CD14-positive monocyte (primary cell): Measurements from ENCODE around the gene SLC25A42. TPM values are rescaled to one million over a fixed set of nuclear protein-coding genes. Genes with fewer than 3 reads are reported as not detected.

ENCODE experiments used
- DNase-seq, 3 donors: peaks; one replicate each; pipeline ENCODE4 v3.0.0-alpha.2; 2011 to 2022
- H2AFZ ChIP-seq: 2 replicates; pipeline ENCODE4 v1.6.0; 2012; ENCODE audit warnings: mild to moderate bottlenecking, low read depth, low read length, inconsistent platforms; ENCODE audit not compliant: insufficient read depth, poor library complexity, severe bottlenecking
- H3K27ac ChIP-seq, 2 donors: 1 replicate in 1 of 2; 2 replicates in 1 of 2; pipeline ENCODE4 v1.5.1; 2012 to 2013; ENCODE audit warnings: low read length in 2 of 2, control low read depth in 1 of 2, inconsistent platforms in 1 of 2, low read depth in 1 of 2, mild to moderate bottlenecking in 1 of 2
- H3K27me3 ChIP-seq, 2 donors: one replicate each; pipeline versions ENCODE4 v1.6.0 to v1.6.1; 2011 to 2013; ENCODE audit warnings: low read length in 2 of 2; ENCODE audit not compliant: control insufficient read depth in 2 of 2, insufficient read depth in 2 of 2
- H3K36me3 ChIP-seq, 2 donors: replicated peaks in 1 of 2; 1 replicate in 1 of 2; 2 replicates in 1 of 2; pipeline versions ENCODE4 v1.5.1 to v1.6.1; 2012 to 2013; ENCODE audit warnings: low read length in 2 of 2, control low read depth in 1 of 2, inconsistent platforms in 1 of 2, mild to moderate bottlenecking in 1 of 2; ENCODE audit not compliant: insufficient read depth in 2 of 2, control insufficient read depth in 1 of 2
- H3K4me1 ChIP-seq, 2 donors: 1 replicate in 1 of 2; 2 replicates in 1 of 2; pipeline versions ENCODE4 v1.5.1 to v1.6.1; 2012 to 2013; ENCODE audit warnings: low read length in 2 of 2, control low read depth in 1 of 2, inconsistent platforms in 1 of 2, mild to moderate bottlenecking in 1 of 2, moderate library complexity in 1 of 2; ENCODE audit not compliant: insufficient read depth in 2 of 2, control insufficient read depth in 1 of 2
- H3K4me2 ChIP-seq: replicated peaks from 2 replicates; pipeline ENCODE3; 2012; ENCODE audit warnings: low read length, moderate library complexity, mild to moderate bottlenecking; ENCODE audit not compliant: poor library complexity, severe bottlenecking; ENCODE audit errors: extremely low read depth
- H3K4me3 ChIP-seq, 3 experiments: fragments of 200-600 bp in 1 of 3; sonication (generic) in 1 of 3; replicated peaks in 1 of 3; 1 replicate in 2 of 3; 2 replicates in 1 of 3; pipeline ENCODE4 v1.5.1; 2011 to 2013; ENCODE audit warnings: low read length in 3 of 3, mild to moderate bottlenecking in 3 of 3, control low read depth in 2 of 3, low read depth in 2 of 3, inconsistent platforms in 1 of 3, moderate library complexity in 1 of 3
- H3K79me2 ChIP-seq: 2 replicates; pipeline ENCODE4 v1.6.0; 2012; ENCODE audit warnings: mild to moderate bottlenecking, control low read depth, inconsistent platforms, low read length, moderate library complexity; ENCODE audit not compliant: insufficient read depth
- H3K9ac ChIP-seq: 2 replicates; pipeline ENCODE4 v1.6.0; 2017; ENCODE audit warnings: low read length, mild to moderate bottlenecking; ENCODE audit not compliant: insufficient read depth, poor library complexity, severe bottlenecking
- H3K9me3 ChIP-seq, 2 donors: replicated peaks in 1 of 2; 1 replicate in 1 of 2; 2 replicates in 1 of 2; pipeline versions ENCODE4 v1.5.1 to v1.6.1; 2012 to 2013; ENCODE audit warnings: low read length in 2 of 2, control low read depth in 1 of 2; ENCODE audit not compliant: control insufficient read depth in 1 of 2, insufficient read depth in 1 of 2
- H4K20me1 ChIP-seq: 2 replicates; pipeline ENCODE4 v1.6.0; 2012; ENCODE audit warnings: mild to moderate bottlenecking, low read length, control low read depth, moderate library complexity; ENCODE audit not compliant: insufficient read depth
- H3K27ac Mint-ChIP-seq, 7 donors: one replicate each; pipeline ENCODE4 v1.8.0; 2020; ENCODE audit warnings: mild to moderate bottlenecking in 7 of 7, mixed read lengths in 7 of 7, moderate library complexity in 6 of 7, inconsistent platforms in 2 of 7
- H3K27me3 Mint-ChIP-seq, 3 donors: one replicate each; pipeline ENCODE4 v1.8.0; 2021 to 2022; ENCODE audit warnings: low read depth in 3 of 3, mild to moderate bottlenecking in 3 of 3, mixed read lengths in 3 of 3, moderate library complexity in 3 of 3, inconsistent platforms in 1 of 3
- H3K36me3 Mint-ChIP-seq, 2 donors: one replicate each; pipeline ENCODE4 v1.8.0; 2020; ENCODE audit warnings: mixed read lengths in 2 of 2, inconsistent platforms in 1 of 2, mild to moderate bottlenecking in 1 of 2
- H3K4me1 Mint-ChIP-seq: one replicate; pipeline ENCODE4 v1.8.0; 2020; ENCODE audit warnings: mild to moderate bottlenecking, mixed read lengths
- H3K4me3 Mint-ChIP-seq, 2 donors: one replicate each; pipeline ENCODE4 v1.8.0; 2020; ENCODE audit warnings: mild to moderate bottlenecking in 2 of 2, mixed read lengths in 2 of 2, moderate library complexity in 1 of 2
- H3K9me3 Mint-ChIP-seq, 7 donors: one replicate each; pipeline ENCODE4 v1.8.0; 2020 to 2022; ENCODE audit warnings: mixed read lengths in 7 of 7, mild to moderate bottlenecking in 6 of 7, moderate library complexity in 6 of 7, inconsistent platforms in 2 of 7
- WGBS: methylation state at CpG from one replicate; pipeline ENCODE4 v1.1.5; 2013; ENCODE audit warnings: missing lambda C conversion rate; ENCODE audit not compliant: insufficient coverage; 5-methylcytosine and 5-hydroxymethylcytosine counted together
- intact Hi-C, 2 donors: fragments of 100-400 bp; cut with micrococcal nuclease; formaldehyde crosslinking; loops; one replicate each; pipeline versions ENCODE4 v1.15.0 to v1.15.1; 2023
- polyA plus RNA-seq, 3 donors: library from polyadenylated mRNA; depleted of rRNA in 1 of 3; unstranded in 2 of 3; stranded (reverse) in 1 of 3; fragments of 300-500 nt in 2 of 3; fragments of >200 nt in 1 of 3; fragmentation: Illumina TruSeq in 2 of 3; gene quantifications; 1 replicate in 2 of 3; 2 replicates in 1 of 3; pipeline ENCODE4 v1.2.3, GENCODE V29; 2012 to 2021
- TF ChIP-seq, protein P1 (sequence below): fragments of 200-600 bp; IDR thresholded peaks from one replicate; pipeline ENCODE4 v1.8.0; 2022; ENCODE audit warnings: antibody characterized with exemption, mild to moderate bottlenecking

The SLC25A42 gene
- polyA plus RNA-seq, 3 donors, result 0.68 to 3.1 (median 1.1) TPM

- Histone ChIP-seq H4K20me1 (no peaks in the 10 kb centered on the region), H2AFZ (peak overlapping the region; percentile 59), H3K4me2 (peak overlapping the region; percentile 59), H3K4me3 (peak overlapping the region in 2 of 3 experiments; percentile 30 to 59), H3K4me1 (peaks cover 20 to 23% of the 10 kb centered on the region in 2 donors), H3K36me3 (no peaks in the 10 kb centered on the region), H3K9me3 (no peaks in the 10 kb centered on the region), H3K27ac (peak overlapping the region; percentile 19 to 73), H3K27me3 (no peaks in the 10 kb centered on the region), H3K79me2 (no peaks in the 10 kb centered on the region), H3K9ac (peak overlapping the region; percentile 47)
- Mint-ChIP-seq H3K4me3 (peak overlapping the region; percentile 71 to 86), H3K27me3 (peaks cover 0 to 6% (median 0%) of the 10 kb centered on the region in 3 donors), H3K4me1 (peaks cover 45% of the 10 kb centered on the region), H3K9me3 (no peaks in the 10 kb centered on the region), H3K36me3 (peaks cover 2 to 3% of the 10 kb centered on the region in 2 donors), H3K27ac (peak overlapping the region; percentile 59 to 90 (median 81))
- TF ChIP-seq, protein P1, sequence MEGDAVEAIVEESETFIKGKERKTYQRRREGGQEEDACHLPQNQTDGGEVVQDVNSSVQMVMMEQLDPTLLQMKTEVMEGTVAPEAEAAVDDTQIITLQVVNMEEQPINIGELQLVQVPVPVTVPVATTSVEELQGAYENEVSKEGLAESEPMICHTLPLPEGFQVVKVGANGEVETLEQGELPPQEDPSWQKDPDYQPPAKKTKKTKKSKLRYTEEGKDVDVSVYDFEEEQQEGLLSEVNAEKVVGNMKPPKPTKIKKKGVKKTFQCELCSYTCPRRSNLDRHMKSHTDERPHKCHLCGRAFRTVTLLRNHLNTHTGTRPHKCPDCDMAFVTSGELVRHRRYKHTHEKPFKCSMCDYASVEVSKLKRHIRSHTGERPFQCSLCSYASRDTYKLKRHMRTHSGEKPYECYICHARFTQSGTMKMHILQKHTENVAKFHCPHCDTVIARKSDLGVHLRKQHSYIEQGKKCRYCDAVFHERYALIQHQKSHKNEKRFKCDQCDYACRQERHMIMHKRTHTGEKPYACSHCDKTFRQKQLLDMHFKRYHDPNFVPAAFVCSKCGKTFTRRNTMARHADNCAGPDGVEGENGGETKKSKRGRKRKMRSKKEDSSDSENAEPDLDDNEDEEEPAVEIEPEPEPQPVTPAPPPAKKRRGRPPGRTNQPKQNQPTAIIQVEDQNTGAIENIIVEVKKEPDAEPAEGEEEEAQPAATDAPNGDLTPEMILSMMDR, result no peak
- 92% methylated on average over 3 of the region's 7 CpGs for WGBS
- peak; percentile 8 to 32 (median 30) for DNase-seq
- intact Hi-C loops, result no loop called here
Measured at GRCh38 chr19:19077103-19077502, 13.3 kb downstream of the SLC25A42 start.

DNA sequence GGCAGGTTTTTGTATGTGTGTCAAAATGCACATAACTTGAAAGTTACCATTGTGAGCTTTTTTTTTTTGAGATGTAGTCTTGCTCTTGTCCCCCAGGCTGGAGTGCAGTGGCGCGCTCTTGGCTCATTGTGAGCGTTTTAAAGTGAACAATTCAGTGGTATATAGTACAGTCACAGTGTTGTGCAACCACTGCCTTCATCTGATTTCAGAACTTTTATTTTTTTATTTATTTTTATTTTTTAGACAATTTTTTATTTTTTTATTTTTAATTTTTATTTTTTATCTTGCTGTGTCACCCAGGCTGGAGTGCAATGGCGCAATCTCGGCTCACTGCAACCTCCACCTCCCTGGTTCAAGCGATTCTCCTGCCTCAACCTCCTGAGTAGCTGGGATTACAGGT lies 15.0 kb downstream of the SLC25A42 start:
- H3K9ac ChIP-seq, result no peak overlapping the region
- TF ChIP-seq, protein P1, result no peak
- no peak overlapping the region for H3K4me3 ChIP-seq
- no peaks in the 10 kb centered on the region for H3K27me3 ChIP-seq
- no peaks in the 10 kb centered on the region for H3K79me2 ChIP-seq
- Mint-ChIP-seq H3K4me3 (no peak overlapping the region), H3K27me3 (peaks cover 0 to 3% (median 0%) of the 10 kb centered on the region in 3 donors), H3K4me1 (peaks cover 44% of the 10 kb centered on the region), H3K27ac (no peak overlapping the region), H3K9me3 (no peaks in the 10 kb centered on the region), H3K36me3 (peaks cover 0 to 1% of the 10 kb centered on the region in 2 donors)
- H4K20me1 ChIP-seq, result no peaks in the 10 kb centered on the region
- intact Hi-C loops, result no loop called here
- H3K9me3 ChIP-seq, result no peaks in the 10 kb centered on the region
- no peak for DNase-seq
- no peaks in the 10 kb centered on the region for H3K36me3 ChIP-seq
- no peak overlapping the region for H2AFZ ChIP-seq
- no peak overlapping the region for H3K4me2 ChIP-seq
- no peak overlapping the region for H3K27ac ChIP-seq
- WGBS, result no CpG with 5 or more reads among the region's 6 CpGs
- H3K4me1 ChIP-seq, result peaks cover 20 to 23% of the 10 kb centered on the region in 2 donors
